ENCODE measurements around the gene ITK. TPM values are rescaled to one million over a fixed set of nuclear protein-coding genes. Genes with fewer than 3 reads are reported as not detected.

Gene ITK
- total and polyA plus RNA-seq, 10 donors, result 5.6 to 81.1 (median 39.9) TPM

DNA sequence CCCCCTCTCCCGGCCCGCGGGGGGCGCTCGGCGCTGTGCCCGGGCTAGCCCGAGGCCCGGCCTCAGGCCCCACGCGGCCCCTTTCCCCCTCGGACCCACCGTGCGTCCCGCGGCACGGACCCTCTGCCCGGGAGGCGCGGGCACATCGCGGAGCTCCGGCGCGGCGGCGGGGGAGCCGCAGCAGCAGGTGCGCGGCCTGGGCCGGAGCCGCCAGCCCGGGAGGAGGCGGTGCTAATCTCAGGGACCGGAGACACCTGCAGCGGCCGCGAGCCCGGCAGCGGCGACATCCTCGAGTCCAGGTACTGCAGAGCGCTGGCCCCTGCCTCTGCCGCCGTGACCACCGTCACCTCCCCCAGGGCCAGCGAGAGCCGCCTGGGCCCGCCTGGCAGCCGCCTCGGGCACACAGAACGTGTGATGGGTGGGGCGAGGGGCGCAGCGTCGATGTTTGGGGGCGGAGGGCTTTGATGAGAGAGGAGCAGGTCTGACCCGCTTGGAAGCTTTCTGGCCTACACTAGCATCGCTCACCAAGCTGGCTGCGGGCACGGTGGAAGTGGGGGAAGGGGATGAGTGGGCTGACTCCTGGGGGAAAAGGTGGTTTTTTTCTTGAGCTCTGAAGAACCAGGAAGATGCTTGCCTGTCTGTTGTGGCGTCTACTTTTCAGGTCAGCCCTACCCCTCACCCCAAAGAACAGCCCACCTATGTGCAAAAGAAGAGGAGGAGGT is 85.8 kb downstream of the ITK start:
- intact Hi-C loops (cut with DNase I; ENCODE audit: low total_unique reads), result no loop called here
- DNase-seq, result peak; percentile 94
- TF ChIP-seq POLR2AphosphoS5 (IDR thresholded peaks at IDR 0.05), result peak; percentile 16 to 82 (median 49)
- TF ChIP-seq POLR2A (IDR thresholded peaks at IDR 0.05), result no peak
- peak in 3 of 11 experiments; percentile 3 to 19 (median 10) for TF ChIP-seq CTCF (IDR thresholded peaks at IDR 0.05 in 8 of 11, conservative IDR thresholded peaks at IDR 0.05 in 3 of 11)
- Histone ChIP-seq H3K4me1 (peaks cover 26 to 84% (median 74%) of the 10 kb centered on the region in 6 donors), H3K4me3 (peak overlapping the region; percentile 51 to 97 (median 76)), H3K36me3 (no peaks in the 10 kb centered on the region), H3K27me3 (replicated peaks in 1 of 7) (no peaks in the 10 kb centered on the region), H3K9me3 (no peaks in the 10 kb centered on the region), H3K27ac (peak overlapping the region; percentile 82 to 99 (median 96))
- WGBS, 5 donors, result 0 to 2% (median 1%) methylated on average over 29 to 62 of the region's 62 CpGs

GRCh38 chr5:157267025-157267424 is 86.4 kb downstream of the ITK start:
- Histone ChIP-seq H3K27me3 (replicated peaks in 1 of 7) (no peaks in the 10 kb centered on the region), H3K4me1 (peaks cover 26 to 89% (median 78%) of the 10 kb centered on the region in 6 donors), H3K27ac (peak overlapping the region; percentile 82 to 99 (median 96)), H3K36me3 (no peaks in the 10 kb centered on the region), H3K4me3 (peak overlapping the region in 7 of 8 donors; percentile 64 to 97 (median 80)), H3K9me3 (no peaks in the 10 kb centered on the region)
- no peak for TF ChIP-seq POLR2AphosphoS5 (IDR thresholded peaks at IDR 0.05)
- TF ChIP-seq CTCF (IDR thresholded peaks at IDR 0.05 in 8 of 11, conservative IDR thresholded peaks at IDR 0.05 in 3 of 11), result no peak
- TF ChIP-seq POLR2A (IDR thresholded peaks at IDR 0.05), result no peak
- DNase-seq, result no peak
- 34 to 68% (median 52%) methylated on average over 2 to 3 of the region's 3 CpGs for WGBS, 5 donors
- intact Hi-C loops (cut with DNase I; ENCODE audit: low total_unique reads), result no loop called here

DNA sequence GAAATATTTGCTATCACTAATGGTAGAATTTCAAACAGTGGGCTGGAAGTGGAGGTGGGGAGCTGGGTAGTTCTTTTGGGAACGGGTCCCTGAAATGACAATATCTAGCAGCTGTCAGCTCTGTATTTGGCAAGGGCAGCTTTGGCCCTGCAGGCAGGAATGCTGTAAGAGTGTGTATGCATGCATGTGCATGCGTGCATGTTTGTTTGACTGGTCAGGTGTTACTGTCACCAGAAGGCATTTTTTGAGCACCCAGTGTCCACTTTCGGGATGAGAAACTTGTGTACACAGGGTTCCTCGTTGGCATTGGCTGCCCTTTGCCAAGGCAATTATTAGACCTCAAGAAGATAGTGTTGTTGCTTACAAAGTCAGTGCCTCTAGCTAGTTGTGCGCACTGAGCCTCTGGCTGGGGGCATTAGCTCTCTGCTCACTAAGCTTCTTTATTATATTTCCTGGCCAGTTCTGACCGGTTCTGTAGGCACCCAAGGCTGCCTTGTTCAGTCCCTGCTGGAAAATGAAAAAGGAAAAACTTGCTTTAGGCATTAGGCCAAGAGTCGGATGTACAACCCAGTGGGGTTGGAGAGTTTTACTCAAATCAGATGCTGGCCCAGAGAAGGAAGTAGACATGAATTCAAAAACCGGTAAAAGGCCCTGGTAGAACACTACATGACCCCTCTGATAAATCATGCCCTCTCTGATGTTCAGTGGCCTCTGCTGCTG is 87.3 kb downstream of the ITK start:
- Histone ChIP-seq H3K4me1 (peaks cover 26 to 97% (median 86%) of the 10 kb centered on the region in 6 donors), H3K27ac (peak overlapping the region in 7 of 8 donors; percentile 92 to 99 (median 96)), H3K27me3 (replicated peaks in 1 of 7) (no peaks in the 10 kb centered on the region), H3K4me3 (peak overlapping the region in 6 of 8 donors; percentile 64 to 97 (median 84)), H3K36me3 (no peaks in the 10 kb centered on the region), H3K9me3 (no peaks in the 10 kb centered on the region)
- no peak for TF ChIP-seq POLR2AphosphoS5 (IDR thresholded peaks at IDR 0.05)
- no peak for TF ChIP-seq CTCF (IDR thresholded peaks at IDR 0.05 in 8 of 11, conservative IDR thresholded peaks at IDR 0.05 in 3 of 11)
- no peak for TF ChIP-seq POLR2A (IDR thresholded peaks at IDR 0.05)
- no peak for DNase-seq
- intact Hi-C loops (cut with DNase I; ENCODE audit: low total_unique reads), result no loop called here
- 66 to 72% (median 67%) methylated on average over 8 of the region's 8 CpGs for WGBS, 5 donors

GRCh38 chr5:157269165-157269671 is 88.6 kb downstream of the ITK start:
- Histone ChIP-seq H3K4me1 (peaks cover 25 to 97% (median 88%) of the 10 kb centered on the region in 6 donors), H3K27ac (peak overlapping the region; percentile 22 to 99 (median 96)), H3K36me3 (no peaks in the 10 kb centered on the region), H3K4me3 (peak overlapping the region in 1 of 8 donors; percentile 97), H3K9me3 (no peaks in the 10 kb centered on the region), H3K27me3 (replicated peaks in 1 of 7) (no peaks in the 10 kb centered on the region)
- TF ChIP-seq CTCF (IDR thresholded peaks at IDR 0.05 in 8 of 11, conservative IDR thresholded peaks at IDR 0.05 in 3 of 11) (no peak), POLR2AphosphoS5 (IDR thresholded peaks at IDR 0.05) (peak in 1 of 3 donors; percentile 85)
- intact Hi-C loops (cut with DNase I; ENCODE audit: low total_unique reads), result no loop called here
- no peak for DNase-seq
- WGBS, 5 donors, result 35 to 58% (median 47%) methylated on average over 6 of the region's 6 CpGs

All from spleen (tissue), 11 donors.